Left lobe of liver (tissue), 2 donors: ENCODE measurements around the gene MFRP. TPM values are rescaled to one million over a fixed set of nuclear protein-coding genes. Genes with fewer than 3 reads are reported as not detected.

Experiments used
- ATAC-seq: fragments of 200-7000 bp; cut with Tn5 transposase; one replicate; pipeline ENCODE4 v1.9.1; 2020; ENCODE audit warnings: mild to moderate bottlenecking, moderate library complexity
- DNase-seq: peaks from one replicate; pipeline ENCODE4 v3.0.0-alpha.2; 2020; ENCODE audit warnings: low spot score
- total RNA-seq: library from RNA; stranded (reverse); gene quantifications from one replicate; pipeline ENCODE4 v1.2.1, GENCODE V29; 2021
- donor health status: DM: no; HTN: no; CAD: no; lungs with moderate emphysema.
- donor health status: DM: no; HTN: yes; CAD: no.

Gene MFRP
- total RNA-seq, 1 donor from 2014 or later = not detected

- ATAC-seq = no peak
- no peak for DNase-seq
Observed at GRCh38 chr11:119299416-119299815, 47.1 kb downstream of the MFRP start.

- no peak for DNase-seq
Observed at GRCh38 chr11:119298726-119299125, 47.8 kb downstream of the MFRP start.

GRCh38 chr11:119297938-119298337 is 48.6 kb downstream of the MFRP start:
- DNase-seq (no peak), ATAC-seq (peak; percentile 81)

More at GRCh38 chr11:119298726-119299125, 47.8 kb downstream of the MFRP start:
- ATAC-seq = peak; percentile 54

GRCh38 chr11:119295178-119295577 is 51.3 kb downstream of the MFRP start:
- DNase-seq (no peak), ATAC-seq (no peak)

GRCh38 chr11:119293461-119293860 is 53.0 kb downstream of the MFRP start:
- no peak for DNase-seq
- ATAC-seq = no peak

GRCh38 chr11:119290894-119291497 is 55.5 kb downstream of the MFRP start:
- ATAC-seq (no peak), DNase-seq (no peak)

Other genes starting within 250 kb of the MFRP start
- gene DPAGT1, start 244.9 kb downstream of the MFRP start, total RNA-seq = 34.3 TPM
- gene C2CD2L, start 239.4 kb downstream of the MFRP start, total RNA-seq = 9.2 TPM
- 8.9 TPM for gene HINFP, start 225.1 kb downstream of the MFRP start, total RNA-seq
- gene ABCG4, start 197.7 kb downstream of the MFRP start, total RNA-seq = 0.48 TPM
- 13.1 TPM for gene NLRX1, start 178.0 kb downstream of the MFRP start, total RNA-seq
- 0.25 TPM for gene NHERF4, start 161.2 kb downstream of the MFRP start, total RNA-seq
- gene CBL, start 140.4 kb downstream of the MFRP start, total RNA-seq = 3.2 TPM
- 1.5 TPM for gene MCAM, start 29.6 kb downstream of the MFRP start, total RNA-seq
- gene RNF26, start 12.2 kb downstream of the MFRP start, total RNA-seq = 15.0 TPM
- 4.7 TPM for gene C1QTNF5, start 5.8 kb downstream of the MFRP start, total RNA-seq
- gene USP2, start 35.0 kb upstream of the MFRP start, total RNA-seq = 10.9 TPM
- gene THY1, start 76.5 kb upstream of the MFRP start, total RNA-seq = 0.96 TPM